Germinal center (tissue), 1 donor: ENCODE measurements around the gene HELT.
"Not testable (repeated sequence)": the region's sequence is repeated elsewhere in the genome, so short reads cannot be mapped to it uniquely, and the experiment has no call there.

Experiments used
- DNase-seq: peaks from one replicate; pipeline ENCODE4 v3.0.0; 2012; ENCODE audit warnings: mixed read lengths, low spot score

HELT gene

GRCh38 chr4:185017964-185018772 is at the start of gene HELT:
HELT (plus strand) TSS chr4:185018490; CDS start chr4:185018929, 439 bp downstream.
- no peak for DNase-seq

GRCh38 chr4:184968784-184969201 is 49.5 kb upstream of the HELT start:
- no peak for DNase-seq

- DNase-seq, result no peak
These were observed 48.7 kb upstream of the HELT start for GRCh38 chr4:184969610-184970009.

GRCh38 chr4:184972991-184973390 is 45.3 kb upstream of the HELT start:
- no peak for DNase-seq

GRCh38 chr4:184976348-184976747 is 41.9 kb upstream of the HELT start:
- not testable (repeated sequence) for DNase-seq

- DNase-seq, result no peak
These were observed 40.5 kb upstream of the HELT start for GRCh38 chr4:184977747-184978146.

GRCh38 chr4:184978211-184978610 is 40.1 kb upstream of the HELT start:
- no peak for DNase-seq

GRCh38 chr4:184979461-184980124 is 38.7 kb upstream of the HELT start:
- DNase-seq, result no peak

GRCh38 chr4:184980261-184980660 is 38.0 kb upstream of the HELT start:
- DNase-seq, result no peak

GRCh38 chr4:184983672-184984356 is 34.5 kb upstream of the HELT start:
- peak; percentile 70 for DNase-seq

- DNase-seq, result no peak
These were observed 30.7 kb upstream of the HELT start for GRCh38 chr4:184987493-184988031.

GRCh38 chr4:184988611-184989010 is 29.7 kb upstream of the HELT start:
- DNase-seq, result no peak

GRCh38 chr4:184989283-184989682 is 29.0 kb upstream of the HELT start:
- DNase-seq, result not testable (repeated sequence)

GRCh38 chr4:184990131-184990530 is 28.2 kb upstream of the HELT start:
- DNase-seq, result not testable (repeated sequence)

GRCh38 chr4:184991860-184992259 is 26.4 kb upstream of the HELT start:
- no peak for DNase-seq

- DNase-seq, result no peak
These were observed 25.9 kb upstream of the HELT start for GRCh38 chr4:184992422-184992821.

- no peak for DNase-seq
These were observed 25.0 kb upstream of the HELT start for GRCh38 chr4:184993247-184993646.

- DNase-seq, result no peak
These were observed 24.2 kb upstream of the HELT start for GRCh38 chr4:184994010-184994622.

GRCh38 chr4:184994623-184995010 is 23.7 kb upstream of the HELT start:
- DNase-seq, result no peak

GRCh38 chr4:184997656-184998055 is 20.6 kb upstream of the HELT start:
- DNase-seq, result not testable (repeated sequence)

GRCh38 chr4:185002784-185003183 is 15.5 kb upstream of the HELT start:
- DNase-seq, result no peak
